Dermis microvascular lymphatic vessel endothelial cell (primary cell): ENCODE measurements around the gene RHOA. TPM values are rescaled to one million over a fixed set of nuclear protein-coding genes. Genes with fewer than 3 reads are reported as not detected.
"Not testable (repeated sequence)": the region's sequence is repeated elsewhere in the genome, so short reads cannot be mapped to it uniquely, and the experiment has no call there.

Experiments used
- DNase-seq, 2 donors: peaks; one replicate each; pipeline versions ENCODE4 v3.0.0 to v3.0.0-alpha.2; 2010; ENCODE audit warnings: low read depth in 2 of 2
- total RNA-seq: library from RNA; depleted of rRNA; stranded (reverse); fragments of >200 nt; gene quantifications from 2 replicates; pipeline ENCODE4 v1.2.1, GENCODE V29; 2014

RHOA gene
- total RNA-seq, 1 donor from 2014 or later = 572 TPM

DNA sequence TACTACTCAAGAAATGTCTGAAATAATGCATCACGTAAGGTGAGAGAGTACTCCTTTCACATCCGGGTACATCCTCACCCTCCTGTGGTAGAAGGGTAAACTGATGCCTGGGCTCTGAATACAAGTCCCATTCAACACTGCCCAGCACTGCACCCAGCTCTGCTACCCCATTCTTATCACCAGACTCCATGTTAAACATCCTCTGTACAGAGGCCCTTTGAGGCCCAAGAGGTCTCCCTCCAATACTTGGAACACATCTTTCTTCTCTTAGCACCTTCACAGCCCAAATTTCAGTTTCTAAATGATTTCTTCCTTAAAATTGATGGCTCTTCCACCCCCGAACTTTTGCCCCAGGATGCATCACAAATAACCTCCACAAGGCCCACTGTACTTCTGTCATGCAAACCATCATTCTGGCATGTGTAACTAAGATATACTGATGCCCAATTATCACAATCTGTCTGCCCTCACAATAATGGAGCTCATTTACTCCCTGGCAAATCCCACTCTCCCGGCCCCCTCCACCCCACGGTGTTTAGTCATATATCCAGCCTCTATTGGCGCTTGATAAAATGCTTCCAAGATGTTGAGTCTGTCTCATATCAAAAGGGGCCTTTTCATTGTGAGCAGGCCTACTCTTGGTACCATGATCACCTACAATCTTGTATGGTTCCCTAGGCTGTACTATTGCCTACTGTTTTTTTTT, 41.0 kb downstream of the RHOA start:
- no peak for DNase-seq

DNA sequence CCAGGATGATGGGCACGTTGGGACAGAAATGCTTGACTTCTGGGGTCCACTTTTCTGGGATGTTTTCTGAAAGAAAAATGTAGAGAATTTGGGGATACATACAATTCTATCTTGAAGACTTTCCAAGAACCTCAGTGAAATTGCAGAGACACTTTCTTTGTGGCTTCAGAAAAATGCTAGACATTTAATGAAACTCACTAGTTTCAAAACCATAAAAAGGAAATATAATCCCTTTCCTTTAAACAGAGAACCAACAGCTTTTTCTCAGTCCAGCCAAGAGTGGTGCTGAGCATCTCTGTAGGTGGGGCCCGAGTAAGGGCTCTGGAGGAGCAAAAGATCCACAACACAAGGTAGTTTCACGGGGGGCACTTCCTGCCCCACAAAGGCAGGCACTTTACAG, 49.2 kb downstream of the RHOA start:
- no peak for DNase-seq

DNA sequence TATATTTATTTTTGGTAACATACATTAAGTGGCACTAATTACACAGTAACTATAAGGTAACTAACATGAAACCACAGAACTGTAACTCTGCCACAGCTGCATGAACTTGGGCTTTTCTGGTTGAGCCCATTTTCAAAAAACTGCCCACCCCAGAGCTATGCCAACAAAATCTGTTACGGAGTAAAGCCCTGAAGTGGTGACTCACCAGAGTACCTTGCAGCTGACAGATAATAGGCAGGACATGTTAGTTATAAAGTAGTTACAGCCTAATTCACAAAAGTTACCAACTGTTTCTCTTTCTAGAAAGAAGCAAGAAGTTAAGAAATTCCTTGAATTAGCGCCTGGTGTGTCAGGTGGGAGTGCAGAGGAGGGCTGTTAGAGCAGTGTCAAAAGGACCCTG, 52.2 kb downstream of the RHOA start:
- peak in 1 of 2 donors; percentile 53 for DNase-seq

DNA sequence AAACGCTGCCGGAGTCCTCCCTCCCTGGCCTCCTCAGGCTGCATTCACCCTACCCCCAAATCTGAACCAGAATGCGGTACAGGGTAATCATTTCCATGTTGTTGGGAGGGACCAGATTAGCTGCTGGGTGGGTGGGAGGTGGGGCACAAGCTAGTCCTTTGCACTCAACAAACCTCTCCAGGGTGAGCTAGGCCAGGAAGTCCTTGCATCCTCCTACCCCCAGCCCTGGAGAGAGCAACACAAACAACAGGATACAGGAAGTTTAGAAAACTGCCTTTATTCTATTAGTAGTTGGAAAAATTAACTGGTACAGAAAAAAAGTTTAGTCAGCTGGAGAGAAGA, 52.9 kb downstream of the RHOA start:
- DNase-seq = peak; percentile 81 to 87

DNA sequence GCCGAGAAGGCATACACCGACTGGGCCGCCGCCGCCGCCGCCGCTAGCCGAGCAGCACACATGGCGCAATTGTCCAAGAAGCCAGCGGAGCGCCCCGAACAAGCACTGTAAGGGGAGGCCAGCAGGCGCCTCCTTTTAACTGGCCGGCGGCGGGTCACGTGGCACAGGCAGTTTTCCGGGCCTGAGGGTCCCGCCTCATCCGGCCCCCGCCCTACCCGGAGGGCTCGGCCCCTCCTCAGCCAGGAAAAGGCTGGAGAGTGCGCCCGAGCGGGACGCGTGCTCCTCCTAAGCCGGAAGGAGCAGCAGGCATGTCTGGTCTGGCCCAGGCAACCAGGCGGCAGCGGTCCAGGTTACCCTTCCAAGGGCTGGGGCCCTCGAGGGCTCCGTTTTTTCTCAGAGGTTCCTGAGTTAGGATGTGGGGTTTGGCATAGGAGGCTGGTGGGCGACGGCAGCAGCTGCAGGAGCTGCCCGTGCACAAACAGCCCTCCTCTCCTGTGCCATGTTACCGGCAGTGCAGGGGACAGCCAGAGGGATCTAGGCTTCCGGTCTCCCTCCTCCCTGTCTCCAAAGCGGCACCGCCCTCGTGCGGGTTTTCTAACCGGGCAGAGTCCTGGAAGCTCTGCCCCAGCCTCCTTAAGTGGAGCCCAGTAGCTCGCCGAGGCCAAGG, 53.4 kb downstream of the RHOA start, which contains the start of gene GPX1:
Gene GPX1 (minus strand): TSS at position 137 of the 667 bp plus-strand sequence. CDS start 75 bp downstream, at position 62.
- DNase-seq = peak; percentile 90 to 97

DNA sequence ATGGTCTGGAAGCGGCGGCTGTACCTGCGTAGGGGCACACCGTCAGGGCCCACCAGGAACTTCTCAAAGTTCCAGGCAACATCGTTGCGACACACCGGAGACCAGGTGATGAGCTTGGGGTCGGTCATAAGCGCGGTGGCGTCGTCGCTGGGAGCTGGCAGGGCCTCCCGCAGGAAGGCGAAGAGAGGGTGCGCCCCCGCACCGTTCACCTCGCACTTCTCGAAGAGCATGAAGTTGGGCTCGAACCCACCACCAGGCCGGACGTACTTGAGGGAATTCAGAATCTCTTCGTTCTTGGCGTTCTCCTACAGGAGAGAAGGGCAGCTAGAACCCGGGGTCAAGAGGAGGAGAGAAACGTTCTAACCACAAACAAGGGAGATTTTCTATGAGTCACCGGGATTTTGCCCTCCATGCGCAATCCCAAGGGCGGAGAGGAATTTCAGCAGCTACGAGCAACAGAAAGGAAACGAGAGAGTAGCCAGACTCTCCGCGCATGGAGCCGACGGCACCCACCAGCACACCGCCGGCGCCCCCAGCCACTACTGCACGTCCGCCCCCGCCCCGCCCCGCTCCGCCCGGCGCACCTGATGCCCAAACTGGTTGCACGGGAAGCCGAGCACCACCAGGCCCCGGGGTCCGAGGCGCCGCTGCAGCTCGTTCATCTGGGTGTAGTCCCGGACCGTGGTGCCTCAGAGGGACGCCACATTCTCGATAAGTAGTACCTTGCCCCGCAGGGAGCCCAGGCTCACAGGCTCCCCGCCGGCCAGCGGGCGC, 54.1 kb downstream of the RHOA start:
- peak; percentile 37 to 83 for DNase-seq

DNA sequence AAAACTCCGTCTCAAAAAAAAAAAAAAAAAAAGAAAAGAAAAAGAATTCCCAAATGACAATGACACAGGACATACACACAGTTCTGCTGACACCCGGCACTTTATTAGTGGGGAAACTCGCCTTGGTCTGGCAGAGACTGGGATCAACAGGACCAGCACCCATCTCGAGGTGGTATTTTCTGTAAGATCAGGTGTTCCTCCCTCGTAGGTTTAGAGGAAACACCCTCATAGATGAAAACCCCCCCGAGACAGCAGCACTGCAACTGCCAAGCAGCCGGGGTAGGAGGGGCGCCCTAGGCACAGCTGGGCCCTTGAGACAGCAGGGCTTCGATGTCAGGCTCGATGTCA, 54.7 kb downstream of the RHOA start:
- not testable (repeated sequence) for DNase-seq

DNA sequence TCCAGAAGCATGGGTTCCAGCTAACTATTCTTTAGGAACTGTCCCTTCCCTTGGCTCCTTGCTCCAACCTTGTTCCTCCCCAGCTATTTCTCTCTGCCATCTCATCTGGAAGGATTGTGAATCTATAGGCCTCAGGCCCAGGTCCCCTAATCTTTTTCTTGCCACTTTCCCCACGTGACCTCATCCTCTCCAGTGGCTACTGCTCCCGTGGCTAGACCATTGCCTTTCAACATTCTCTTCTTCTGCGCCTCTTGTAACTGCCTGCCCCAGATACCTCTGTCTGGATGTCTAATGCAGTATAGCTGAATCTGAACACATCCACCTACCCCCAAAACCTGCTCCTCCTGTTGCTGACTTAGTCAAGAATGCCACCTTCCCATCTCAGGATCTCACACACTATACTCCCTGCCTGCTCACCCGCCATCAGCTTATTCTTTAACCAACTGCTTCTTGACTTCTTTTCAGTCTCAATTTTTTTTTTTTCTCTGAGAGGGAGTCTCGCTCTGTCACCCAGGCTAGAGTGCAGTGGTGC, 58.8 kb downstream of the RHOA start:
- DNase-seq = no peak

DNA sequence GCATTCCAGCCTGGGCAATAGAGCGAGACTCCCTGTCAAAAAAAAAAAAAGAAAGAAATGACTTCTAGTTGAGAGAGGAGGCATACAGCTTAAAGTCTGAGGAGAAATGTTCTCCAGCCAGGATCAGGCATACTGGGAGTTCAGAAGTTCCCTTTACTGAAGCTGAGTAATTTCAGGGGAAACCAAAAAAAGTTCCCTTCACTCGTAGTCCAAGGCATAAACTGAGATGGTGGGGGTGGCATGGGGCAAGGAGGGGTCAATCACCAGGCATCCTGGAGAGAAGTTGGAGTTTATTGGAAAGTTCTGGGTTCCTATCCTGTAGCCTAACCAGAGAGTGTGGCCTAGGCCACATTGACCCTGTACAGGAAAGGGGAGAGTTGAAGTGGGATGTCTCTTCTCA, 59.5 kb downstream of the RHOA start:
- peak in 1 of 2 donors; percentile 39 for DNase-seq

DNA sequence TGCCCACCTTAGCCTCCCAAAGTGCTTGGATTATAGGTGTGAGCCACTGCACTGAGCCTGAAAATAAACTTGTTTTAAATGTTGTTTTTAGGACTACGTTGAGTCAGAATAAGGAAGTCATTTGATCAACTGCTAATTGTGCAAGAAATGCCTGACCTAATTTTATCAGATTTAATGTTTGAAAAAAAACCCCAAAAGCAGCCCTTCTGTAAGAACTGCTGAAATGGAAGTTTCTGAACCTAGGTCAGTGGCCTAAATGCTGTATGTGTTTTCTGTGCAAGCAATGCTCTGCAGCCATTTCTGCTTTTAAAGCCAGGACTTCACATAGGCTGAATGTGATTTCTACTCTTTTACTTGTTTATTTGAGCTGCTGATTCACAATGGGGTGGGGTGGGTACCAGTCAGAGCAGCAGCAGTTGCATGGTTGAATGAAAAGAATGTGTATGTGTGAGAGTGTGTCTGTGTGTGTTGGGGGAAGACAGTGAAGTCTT, 60.2 kb downstream of the RHOA start:
- peak in 1 of 2 donors; percentile 62 for DNase-seq

DNA sequence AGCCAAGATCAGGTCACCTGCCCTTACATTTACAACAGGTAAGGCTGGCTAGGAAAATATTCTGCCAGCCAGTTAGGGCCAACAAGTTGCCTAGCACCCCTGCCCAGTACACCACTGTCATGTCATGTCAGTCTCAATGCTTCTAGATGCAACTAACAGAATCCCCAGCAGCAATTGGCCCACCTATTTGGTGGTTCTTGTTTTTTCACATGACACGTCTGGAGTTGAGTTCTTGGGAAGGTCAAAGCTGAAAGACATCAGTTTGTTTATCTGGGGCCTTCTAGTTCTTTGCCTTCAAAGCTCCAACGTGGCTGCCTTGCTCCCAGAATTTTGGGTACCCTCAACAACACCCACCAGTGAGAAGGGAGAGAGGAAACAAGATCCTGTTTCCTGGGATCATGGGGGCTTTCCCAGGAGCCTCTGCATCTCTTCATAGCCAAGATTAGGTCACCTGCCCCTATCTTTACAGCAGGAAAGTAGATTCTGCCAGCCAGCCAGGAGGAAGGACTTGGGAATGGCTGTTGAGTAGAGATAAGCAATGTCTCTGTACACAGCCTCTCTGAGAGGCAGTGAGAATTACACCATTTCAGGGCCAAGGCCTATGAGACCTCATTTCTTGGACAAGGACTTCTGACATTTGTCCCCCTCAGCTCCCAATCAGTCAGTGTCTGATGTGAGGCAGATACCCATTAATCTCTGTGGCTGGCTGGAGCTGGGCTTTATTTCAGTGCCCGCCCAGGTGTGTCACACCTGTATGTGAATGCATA, 62.2 kb downstream of the RHOA start:
- peak in 1 of 2 donors; percentile 53 for DNase-seq

DNA sequence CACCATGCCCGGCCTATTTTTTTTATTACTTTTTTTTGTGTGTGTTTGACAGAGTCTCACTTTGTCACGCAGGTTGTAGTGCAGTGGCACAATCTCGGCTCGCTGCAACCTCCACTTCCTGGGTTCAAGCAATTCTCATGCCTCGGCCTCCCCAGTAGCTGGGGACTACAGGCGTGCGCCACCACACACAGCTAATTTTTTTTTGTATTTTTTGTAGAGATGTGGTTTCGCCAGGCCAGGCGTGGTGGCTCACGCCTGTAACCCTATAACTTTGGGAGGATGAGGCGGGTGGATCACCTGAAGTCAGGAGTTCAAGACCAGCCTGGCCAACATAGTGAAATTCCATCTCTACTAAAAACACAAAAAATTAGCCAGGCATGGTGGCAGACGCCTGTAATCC, 63.4 kb downstream of the RHOA start:
- not testable (repeated sequence) for DNase-seq

DNA sequence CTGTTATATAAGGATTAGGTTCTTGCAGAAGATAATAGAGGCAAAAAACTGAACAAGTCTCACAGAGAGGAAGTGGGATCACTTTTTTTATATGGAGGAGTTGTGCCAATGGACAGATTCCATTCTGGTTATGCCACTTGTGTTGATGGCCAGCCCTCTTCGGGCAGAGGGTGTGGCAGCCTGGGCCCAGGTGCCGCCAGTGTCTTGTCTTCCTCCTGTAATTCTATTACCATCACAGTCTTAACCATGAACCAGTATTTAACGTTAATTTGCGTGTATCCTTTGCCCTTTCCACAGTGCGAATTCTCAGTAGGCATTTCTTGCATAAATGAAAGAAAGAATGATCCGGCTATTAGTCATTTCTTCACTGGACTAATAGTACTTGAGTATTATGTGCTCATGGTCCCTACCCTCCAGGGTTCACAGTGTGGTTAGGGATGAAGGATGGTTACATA, 65.0 kb downstream of the RHOA start:
- peak in 1 of 2 donors; percentile 12 for DNase-seq

DNA sequence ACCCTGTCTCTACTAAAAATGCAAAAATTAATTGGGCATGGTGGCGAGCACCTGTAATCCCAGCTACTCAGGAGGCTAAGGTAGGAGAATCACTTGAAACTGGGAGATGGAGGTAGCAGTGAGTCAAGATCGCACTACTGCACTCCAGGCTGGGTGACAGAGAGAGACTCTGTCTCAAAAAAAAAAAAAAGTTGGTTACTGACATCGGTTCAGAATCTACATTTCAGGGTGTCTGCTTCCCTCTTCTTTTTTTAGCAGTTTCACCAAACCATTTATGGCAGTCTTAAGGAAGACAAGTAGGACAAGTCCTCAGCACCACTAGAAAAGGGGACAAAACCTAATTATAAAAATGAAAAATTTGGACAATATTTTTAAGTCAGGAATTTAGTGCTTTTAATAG, 68.6 kb downstream of the RHOA start:
- no peak for DNase-seq

DNA sequence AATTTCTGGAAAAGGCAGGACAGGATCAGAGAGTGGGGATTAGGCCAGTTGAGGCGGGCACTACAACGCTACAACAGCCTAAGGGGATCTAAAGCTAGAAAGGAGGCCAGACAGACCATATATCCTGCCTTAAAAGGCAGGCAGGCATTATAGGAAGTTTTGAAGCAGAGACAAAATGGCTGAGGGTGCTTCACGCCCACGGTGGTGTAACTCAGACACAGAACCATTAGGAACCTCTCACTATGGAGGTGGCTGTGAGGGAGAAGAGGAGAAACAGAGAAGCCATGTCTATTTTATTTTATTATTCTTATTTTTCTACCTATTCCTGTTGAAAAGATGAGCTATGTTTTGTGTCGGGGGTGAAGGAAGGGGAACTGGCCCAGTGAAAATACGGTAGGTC, 69.8 kb downstream of the RHOA start:
- DNase-seq = no peak

DNA sequence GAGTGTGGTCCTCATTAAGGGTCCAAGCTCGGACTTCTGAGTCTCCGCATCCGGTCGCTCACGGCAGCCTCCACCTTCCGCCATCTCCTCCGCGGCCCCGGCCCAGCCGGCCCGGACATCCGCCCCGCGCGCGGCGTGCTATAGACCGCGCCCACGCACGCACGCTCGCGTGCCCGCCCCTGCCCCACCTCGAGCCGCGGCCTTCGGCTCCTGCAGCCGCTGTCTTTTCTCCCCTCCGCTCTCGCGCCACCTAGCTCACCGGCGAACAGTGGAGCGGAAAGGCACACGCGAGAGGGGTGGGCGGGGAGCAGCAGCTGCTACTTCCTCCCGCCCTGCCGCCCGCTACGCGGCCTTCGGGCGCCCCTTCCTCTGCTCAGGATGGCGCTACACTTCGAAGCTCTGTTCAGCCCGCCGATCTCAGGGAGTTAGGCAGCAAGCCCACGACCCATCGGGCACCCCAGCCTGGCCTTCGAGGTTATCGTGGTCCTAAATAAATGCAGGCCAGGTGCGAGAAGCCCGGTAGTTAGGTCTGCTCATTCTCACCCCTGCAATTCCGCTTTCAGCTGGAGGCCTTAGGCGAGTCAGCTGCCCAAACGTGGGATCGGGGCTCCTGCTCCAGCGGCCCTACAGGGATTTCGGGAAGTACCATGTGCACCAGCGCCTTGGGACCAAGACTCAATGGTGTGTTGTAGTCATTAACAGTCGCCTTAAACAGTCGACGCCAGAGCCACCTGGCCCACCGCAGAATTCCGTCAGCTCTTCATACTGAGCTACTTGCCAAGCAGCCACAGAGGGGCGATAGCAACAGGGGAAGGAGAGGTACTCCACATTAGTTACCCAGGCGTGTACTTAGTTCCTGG, 71.6 kb downstream of the RHOA start, which contains the start of gene USP4:
Gene USP4 (minus strand): TSS at position 113 of the 860 bp plus-strand sequence. CDS start 29 bp downstream, at position 84.
- peak; percentile 80 to 94 for DNase-seq

DNA sequence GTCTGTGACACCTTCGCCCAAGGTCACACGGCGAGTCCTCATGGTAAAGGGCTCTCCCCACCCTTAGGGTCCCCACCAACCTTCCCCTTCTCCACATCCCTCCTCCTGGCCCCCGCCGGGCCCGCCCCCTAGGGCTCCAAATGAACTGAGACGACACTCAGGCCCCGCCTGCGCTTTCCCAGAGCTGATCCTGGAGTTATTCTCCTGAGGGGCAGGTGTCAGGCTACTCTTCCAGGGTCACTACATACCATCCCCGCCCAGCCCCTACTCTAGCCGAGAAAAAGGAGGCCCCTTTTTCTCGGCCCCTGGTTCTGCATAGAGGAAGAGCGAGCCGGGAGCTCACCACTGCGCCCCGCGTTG, 72.2 kb downstream of the RHOA start:
- DNase-seq = no peak

DNA sequence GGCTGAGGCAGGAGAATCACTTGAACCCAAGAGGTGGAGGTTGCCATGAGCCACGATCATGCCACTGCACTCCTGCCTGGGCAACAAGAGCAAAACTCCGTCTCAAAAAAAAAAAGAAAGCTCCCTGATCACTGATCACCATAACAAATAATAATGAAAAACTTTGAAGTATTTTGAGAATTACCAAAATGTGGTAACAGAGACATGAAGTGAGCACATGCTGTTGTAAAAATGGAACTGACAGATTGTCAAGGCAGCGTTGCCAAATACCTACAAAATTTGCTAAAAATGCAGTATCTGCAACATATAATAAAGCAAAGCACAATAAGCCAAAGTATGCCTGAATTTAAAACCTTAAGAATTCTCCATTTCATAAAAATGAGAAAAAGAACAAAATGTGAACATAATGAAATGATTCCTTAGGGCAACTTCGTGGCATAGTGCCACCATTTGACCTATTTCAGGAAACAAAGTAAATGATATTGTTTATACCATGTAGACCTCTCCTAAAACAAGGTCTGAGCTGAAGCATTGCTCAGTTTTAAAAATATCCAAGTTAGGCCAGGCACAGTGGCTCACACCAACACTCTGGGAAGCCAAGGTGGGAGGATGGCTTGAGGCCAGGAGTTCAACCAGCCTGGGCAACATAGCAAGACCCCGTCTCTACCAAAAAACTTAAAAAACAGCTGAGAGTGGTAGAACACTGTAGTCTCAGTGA, 77.7 kb downstream of the RHOA start:
- no peak for DNase-seq

DNA sequence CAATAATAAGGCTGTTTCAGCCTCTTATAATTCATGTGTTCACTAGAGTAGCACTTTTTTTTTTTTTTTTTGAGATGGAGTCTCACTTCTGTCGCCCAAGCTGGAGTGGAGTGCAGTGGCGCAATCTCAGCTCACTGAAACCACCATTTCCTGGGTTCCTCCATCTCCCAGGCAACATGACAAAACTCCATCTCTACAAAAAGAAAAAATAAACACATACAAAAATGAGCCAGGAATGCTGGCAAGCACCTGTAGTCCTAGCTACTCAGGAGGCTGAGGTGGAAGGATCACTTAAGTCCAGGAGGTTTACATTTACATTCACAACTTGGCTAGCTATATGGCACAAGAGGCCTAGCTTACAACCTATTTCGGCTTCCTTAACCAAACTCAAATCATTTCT, 78.7 kb downstream of the RHOA start:
- no peak for DNase-seq

DNA sequence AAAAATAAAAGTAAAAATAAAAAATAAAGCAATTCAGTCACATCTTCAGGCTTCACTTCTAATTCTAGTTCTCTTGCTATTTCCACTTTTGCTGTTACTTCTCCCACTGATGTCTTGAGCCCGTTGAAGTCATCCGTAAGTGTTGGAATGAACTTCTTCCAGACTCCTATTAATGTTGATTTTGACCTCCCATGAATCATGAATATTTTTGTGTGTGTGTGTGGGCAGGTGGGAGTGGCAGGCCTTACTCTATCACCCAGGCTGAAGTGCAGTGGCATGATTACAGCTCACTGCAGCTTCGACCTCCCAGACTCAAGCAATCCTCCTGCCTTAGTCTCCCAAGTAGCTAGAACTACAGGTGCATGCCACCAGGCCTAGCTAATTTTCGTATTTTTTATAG, 82.6 kb downstream of the RHOA start:
- DNase-seq = no peak
